H9 (cell line): ENCODE results near the gene CCL15. TPM values are rescaled to one million over a fixed set of nuclear protein-coding genes. Genes with fewer than 3 reads are reported as not detected.

Source experiments
- DNase-seq: peaks from one replicate; pipeline ENCODE4 v3.0.0-alpha.2; 2017
- H2AFZ ChIP-seq: one replicate; pipeline ENCODE4 v1.6.1; 2013; ENCODE audit warnings: mild to moderate bottlenecking, low read length, control low read depth, moderate library complexity
- H2AK5ac ChIP-seq: 2 replicates; pipeline ENCODE4 v1.6.1; 2013; ENCODE audit warnings: low read length, control low read depth, mixed read lengths; ENCODE audit not compliant: insufficient read length
- H2BK120ac ChIP-seq: one replicate; pipeline ENCODE4 v1.6.1; 2013; ENCODE audit warnings: low read depth, mild to moderate bottlenecking, low read length, control low read depth, inconsistent platforms; ENCODE audit not compliant: poor library complexity, severe bottlenecking
- H2BK12ac ChIP-seq: 2 replicates; pipeline ENCODE4 v1.6.1; 2013; ENCODE audit warnings: low read length, control low read depth, mixed read lengths, low read depth; ENCODE audit not compliant: insufficient read length
- H2BK15ac ChIP-seq: 2 replicates; pipeline ENCODE4 v1.6.1; 2013; ENCODE audit warnings: low read depth, low read length, control low read depth
- H2BK20ac ChIP-seq: one replicate; pipeline ENCODE4 v1.6.1; 2013; ENCODE audit warnings: low read depth, mild to moderate bottlenecking, low read length, control low read depth, inconsistent platforms; ENCODE audit not compliant: poor library complexity, severe bottlenecking
- H2BK5ac ChIP-seq: 2 replicates; pipeline ENCODE4 v1.6.1; 2013; ENCODE audit warnings: low read length, control low read depth, mixed read lengths; ENCODE audit not compliant: insufficient read length
- H3K14ac ChIP-seq: 2 replicates; pipeline ENCODE4 v1.6.1; 2013; ENCODE audit warnings: low read length, control low read depth; ENCODE audit not compliant: insufficient read depth
- H3K18ac ChIP-seq: 2 replicates; pipeline ENCODE4 v1.6.1; 2013; ENCODE audit warnings: low read depth, mild to moderate bottlenecking, mixed read lengths, low read length, control low read depth; ENCODE audit not compliant: insufficient read length
- H3K23ac ChIP-seq: 2 replicates; pipeline ENCODE4 v1.6.1; 2013; ENCODE audit warnings: low read length, control low read depth, mixed read lengths, low read depth; ENCODE audit not compliant: insufficient read length
- H3K23me2 ChIP-seq: 2 replicates; pipeline ENCODE4 v1.6.1; 2013; ENCODE audit warnings: low read depth, mild to moderate bottlenecking, mixed read lengths, low read length, control low read depth; ENCODE audit not compliant: insufficient read length, poor library complexity, severe bottlenecking
- H3K27ac ChIP-seq: 2 replicates; pipeline ENCODE4 v1.5.1; 2013; ENCODE audit warnings: low read length, control low read depth, mixed read lengths, low read depth; ENCODE audit not compliant: insufficient read length
- H3K27me3 ChIP-seq: 2 replicates; pipeline ENCODE4 v1.6.1; 2013; ENCODE audit warnings: low read length, control low read depth, inconsistent platforms; ENCODE audit not compliant: insufficient read depth
- H3K4ac ChIP-seq: 2 replicates; pipeline ENCODE4 v1.6.1; 2013; ENCODE audit warnings: low read depth, mild to moderate bottlenecking, control low read depth, inconsistent platforms, low read length, moderate library complexity
- H3K4me1 ChIP-seq: 2 replicates; pipeline ENCODE4 v1.6.1; 2013; ENCODE audit warnings: low read length, control low read depth, inconsistent platforms; ENCODE audit not compliant: insufficient read depth
- H3K4me2 ChIP-seq: 2 replicates; pipeline ENCODE4 v1.6.1; 2013; ENCODE audit warnings: low read length, control low read depth, mixed read lengths; ENCODE audit not compliant: insufficient read length, insufficient read depth
- H3K56ac ChIP-seq: 2 replicates; pipeline ENCODE4 v1.6.1; 2013; ENCODE audit warnings: low read depth, mild to moderate bottlenecking, mixed read lengths, low read length, control low read depth; ENCODE audit not compliant: insufficient read length
- H3K79me1 ChIP-seq: 2 replicates; pipeline ENCODE4 v1.6.1; 2013; ENCODE audit warnings: low read depth, mild to moderate bottlenecking, moderate library complexity, low read length, control low read depth, inconsistent platforms; ENCODE audit not compliant: insufficient read depth, poor library complexity, severe bottlenecking
- H3K79me2 ChIP-seq: 2 replicates; pipeline ENCODE4 v1.6.1; 2013; ENCODE audit warnings: low read length, control low read depth, inconsistent platforms; ENCODE audit not compliant: insufficient read depth
- H3K9ac ChIP-seq: 2 replicates; pipeline ENCODE4 v1.6.1; 2013; ENCODE audit warnings: low read length, control low read depth, mixed read lengths; ENCODE audit not compliant: insufficient read length; ENCODE audit errors: extremely low read depth
- H3K9me3 ChIP-seq: one replicate; pipeline ENCODE4 v1.6.1; 2013; ENCODE audit warnings: low read depth, low read length, inconsistent platforms; ENCODE audit not compliant: control insufficient read depth
- H3T11ph ChIP-seq: one replicate; pipeline ENCODE4 v1.6.1; 2013; ENCODE audit warnings: mild to moderate bottlenecking, low read length, control low read depth, inconsistent platforms
- H4K20me1 ChIP-seq: one replicate; pipeline ENCODE4 v1.6.1; 2013; ENCODE audit not compliant: control insufficient read depth, insufficient read length, insufficient read depth
- H4K5ac ChIP-seq: 2 replicates; pipeline ENCODE4 v1.6.1; 2013; ENCODE audit warnings: low read depth, mild to moderate bottlenecking, mixed read lengths, low read length, control low read depth; ENCODE audit not compliant: insufficient read length
- H4K8ac ChIP-seq: replicated peaks from 2 replicates; pipeline ENCODE4 v1.6.1; 2013; ENCODE audit warnings: low read length, control low read depth, mixed read lengths, low read depth; ENCODE audit not compliant: insufficient read length
- H4K91ac ChIP-seq: 2 replicates; pipeline ENCODE4 v1.6.1; 2013; ENCODE audit warnings: low read depth, mild to moderate bottlenecking, moderate library complexity, mixed read lengths, low read length, control low read depth; ENCODE audit not compliant: insufficient read length
- H3K27ac Mint-ChIP-seq, 3 experiments: 2 replicates in 2 of 3; 3 replicates in 1 of 3; pipeline ENCODE4 v1.8.0; 2020 to 2021; ENCODE audit warnings: mixed read lengths in 3 of 3, mild to moderate bottlenecking in 1 of 3, moderate library complexity in 1 of 3
- H3K27me3 Mint-ChIP-seq: 2 replicates; pipeline ENCODE4 v1.8.0; 2021; ENCODE audit warnings: low read depth, mild to moderate bottlenecking, moderate library complexity, mixed read lengths
- H3K36me3 Mint-ChIP-seq, 3 experiments: 2 replicates in 2 of 3; 3 replicates in 1 of 3; pipeline ENCODE4 v1.8.0; 2020 to 2021; ENCODE audit warnings: low read depth in 3 of 3, mixed read lengths in 3 of 3; ENCODE audit not compliant: insufficient read depth in 1 of 3
- H3K4me1 Mint-ChIP-seq, 2 experiments: 2 replicates each; pipeline ENCODE4 v1.8.0; 2020; ENCODE audit warnings: mixed read lengths in 2 of 2
- H3K4me3 Mint-ChIP-seq, 2 experiments: 2 replicates in 1 of 2; 3 replicates in 1 of 2; pipeline ENCODE4 v1.8.0; 2020 to 2021; ENCODE audit warnings: mild to moderate bottlenecking in 2 of 2, mixed read lengths in 2 of 2, moderate library complexity in 1 of 2
- H3K9me3 Mint-ChIP-seq, 2 experiments: 2 replicates in 1 of 2; 3 replicates in 1 of 2; pipeline ENCODE4 v1.8.0; 2020; ENCODE audit warnings: mild to moderate bottlenecking in 2 of 2, mixed read lengths in 2 of 2, moderate library complexity in 1 of 2
- CTCF ChIP-seq: fragments of 200-600 bp; sonication (generic); conservative IDR thresholded peaks from 3 replicates; pipeline ENCODE4 v1.8.0; 2021; ENCODE audit warnings: antibody characterized with exemption, mild to moderate bottlenecking
- WGBS: extraction: QIAGEN DNeasy Blood & Tissue Kit; methylation state at CpG from one replicate; pipeline ENCODE4 v1.1.7; 2013; ENCODE audit warnings: missing lambda C conversion rate, low lambda C conversion rate, mixed read lengths; ENCODE audit not compliant: insufficient read length; ENCODE audit errors: extremely low coverage; 5-methylcytosine and 5-hydroxymethylcytosine counted together
- total RNA-seq: library from RNA; stranded (reverse); gene quantifications from 2 replicates; pipeline ENCODE4 v1.2.1, GENCODE V29; 2021

The CCL15 gene
- total RNA-seq, 1 experiment from 2014 or later: not detected

DNA sequence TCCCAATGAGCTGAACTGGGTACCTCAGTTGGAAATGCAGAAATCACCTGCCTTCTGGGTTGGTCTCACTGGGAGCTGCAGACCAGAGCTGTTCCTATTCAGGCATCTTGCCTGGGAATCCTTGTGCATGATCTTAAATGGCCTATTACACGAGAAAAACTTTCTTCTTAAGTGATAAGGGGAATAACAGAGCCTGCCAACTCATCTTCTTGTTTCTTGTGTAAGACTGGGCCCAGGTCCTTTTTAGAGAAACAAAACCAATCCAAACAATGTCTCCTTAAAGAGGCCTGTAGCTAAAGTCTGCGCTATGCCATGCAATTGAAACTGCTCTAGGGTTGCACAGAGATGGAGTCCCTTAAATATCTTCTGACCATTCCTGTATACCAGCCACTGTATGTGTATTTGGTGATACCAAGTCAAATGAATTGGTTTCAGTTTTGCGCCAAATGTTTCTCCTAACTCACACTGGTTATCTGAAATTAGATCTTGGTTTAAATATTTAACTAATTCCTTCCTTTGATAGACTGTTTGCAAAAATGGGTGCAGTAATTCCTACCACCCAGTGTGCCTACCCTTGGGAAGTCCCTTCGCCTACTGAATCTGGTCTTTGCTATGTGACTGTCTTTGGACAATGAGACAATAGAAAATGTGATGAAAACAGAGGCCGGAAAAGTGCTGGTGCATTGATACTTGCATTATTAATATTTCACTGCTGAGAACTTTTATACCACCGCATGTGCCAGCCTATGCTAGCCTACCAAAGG lies 22.9 kb upstream of the CCL15 start:
- Histone ChIP-seq H3K27ac (no peak overlapping the region), H3K4me1 (no peaks in the 10 kb centered on the region), H2AK5ac (no peak overlapping the region), H3K23ac (no peak overlapping the region), H2BK5ac (no peak overlapping the region), H3K18ac (no peak overlapping the region), H3K4me2 (no peak overlapping the region), H3K9me3 (no peaks in the 10 kb centered on the region), H4K5ac (no peak overlapping the region), H2AFZ (no peak overlapping the region), H4K20me1 (no peaks in the 10 kb centered on the region), H4K8ac (no peak overlapping the region), H3K9ac (no peak overlapping the region), H2BK12ac (no peak overlapping the region), H2BK20ac (no peak overlapping the region), H3K14ac (no peak overlapping the region), H3K23me2 (no peaks in the 10 kb centered on the region), H2BK15ac (no peak overlapping the region), H3K27me3 (no peaks in the 10 kb centered on the region), H2BK120ac (no peak overlapping the region), H3K4ac (no peak overlapping the region), H4K91ac (no peak overlapping the region), H3T11ph (no peak overlapping the region), H3K56ac (no peak overlapping the region), H3K79me2 (no peaks in the 10 kb centered on the region), H3K79me1 (no peaks in the 10 kb centered on the region)
- TF ChIP-seq CTCF: no peak
- Mint-ChIP-seq H3K4me1 (no peaks in the 10 kb centered on the region), H3K9me3 (peaks cover 6 to 9% of the 10 kb centered on the region in 2 experiments), H3K27ac (no peak overlapping the region), H3K27me3 (peaks cover 31% of the 10 kb centered on the region), H3K36me3 (0 out of 7 replicates have a peak, but pooled peaks cover 0 to 5% (median 0%) of the 10 kb centered on the region in 3 experiments), H3K4me3 (no peak overlapping the region)
- WGBS: no CpG with 5 or more reads among the region's 6 CpGs
- DNase-seq: no peak
